NCI-H446 treated with DMSO at 0.1 percent for 48 hours (cell line): Measurements from ENCODE around the gene HES4.
"Not testable (repeated sequence)": the region's sequence is repeated elsewhere in the genome, so short reads cannot be mapped to it uniquely, and the experiment has no call there.

Experiments
- DNase-seq: peaks from one replicate; lab custom pipeline; 2025; lab: John Stamatoyannopoulos, UW

Gene HES4

GRCh38 chr1:1017397-1018320 is 17.8 kb upstream of the HES4 start:
- DNase-seq, result not testable (repeated sequence)

DNA sequence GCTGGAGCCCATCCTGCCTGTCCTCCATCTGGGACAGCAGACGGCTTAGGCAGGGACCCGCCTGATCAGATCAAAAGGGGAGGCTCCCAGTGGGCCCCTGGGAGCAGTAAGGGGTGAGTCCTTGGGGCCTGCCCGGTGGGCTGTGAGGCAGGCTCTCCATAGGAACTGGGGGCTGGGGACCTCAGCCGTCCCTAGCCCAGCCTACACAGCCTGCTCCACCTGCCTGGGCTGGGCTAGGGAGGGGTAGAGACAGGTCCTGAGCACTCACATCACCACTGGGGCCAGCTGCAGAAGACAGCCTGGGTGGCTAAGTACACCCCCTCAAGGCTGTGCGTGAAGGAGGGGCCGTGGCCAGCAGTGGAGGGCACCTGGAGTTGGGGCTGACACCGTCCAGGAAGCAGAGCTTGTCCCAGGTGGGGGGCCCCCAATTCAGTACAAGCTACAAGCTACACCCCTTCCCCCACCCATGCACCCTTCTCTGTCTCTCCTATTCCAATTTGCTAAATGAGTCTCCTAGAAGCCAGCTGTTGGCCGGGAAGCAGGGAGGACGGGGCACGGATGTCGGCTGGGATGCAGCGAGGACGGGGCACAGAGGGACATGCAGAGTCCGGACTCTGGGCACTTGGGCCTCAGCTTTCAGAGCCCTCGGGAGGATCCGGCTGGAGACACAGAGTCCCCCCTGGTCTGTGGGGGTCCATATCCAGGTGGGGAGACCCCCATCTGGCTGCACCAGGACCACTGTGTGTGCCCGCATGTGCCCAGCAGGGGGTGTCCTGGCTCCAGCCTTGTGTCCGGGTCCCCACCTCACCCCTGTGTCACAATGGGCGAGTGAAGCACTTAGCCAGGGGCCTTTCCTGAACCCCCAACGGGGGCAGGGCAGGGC is 15.1 kb upstream of the HES4 start:
- no peak for DNase-seq

DNA sequence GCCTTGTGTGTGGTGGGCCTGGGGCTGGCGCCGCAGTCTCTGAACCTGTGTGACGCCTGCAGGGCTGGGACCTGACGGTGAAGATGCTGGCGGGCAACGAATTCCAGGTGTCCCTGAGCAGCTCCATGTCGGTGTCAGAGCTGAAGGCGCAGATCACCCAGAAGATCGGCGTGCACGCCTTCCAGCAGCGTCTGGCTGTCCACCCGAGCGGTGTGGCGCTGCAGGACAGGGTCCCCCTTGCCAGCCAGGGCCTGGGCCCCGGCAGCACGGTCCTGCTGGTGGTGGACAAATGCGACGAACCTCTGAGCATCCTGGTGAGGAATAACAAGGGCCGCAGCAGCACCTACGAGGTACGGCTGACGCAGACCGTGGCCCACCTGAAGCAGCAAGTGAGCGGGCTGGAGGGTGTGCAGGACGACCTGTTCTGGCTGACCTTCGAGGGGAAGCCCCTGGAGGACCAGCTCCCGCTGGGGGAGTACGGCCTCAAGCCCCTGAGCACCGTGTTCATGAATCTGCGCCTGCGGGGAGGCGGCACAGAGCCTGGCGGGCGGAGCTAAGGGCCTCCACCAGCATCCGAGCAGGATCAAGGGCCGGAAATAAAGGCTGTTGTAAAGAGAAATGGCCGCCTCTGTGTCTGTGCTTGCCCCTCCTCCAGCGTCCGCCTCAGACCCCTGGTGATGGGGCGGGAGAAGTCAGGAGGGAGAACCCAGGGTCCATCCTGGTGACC is 14.2 kb upstream of the HES4 start:
- no peak for DNase-seq

DNA sequence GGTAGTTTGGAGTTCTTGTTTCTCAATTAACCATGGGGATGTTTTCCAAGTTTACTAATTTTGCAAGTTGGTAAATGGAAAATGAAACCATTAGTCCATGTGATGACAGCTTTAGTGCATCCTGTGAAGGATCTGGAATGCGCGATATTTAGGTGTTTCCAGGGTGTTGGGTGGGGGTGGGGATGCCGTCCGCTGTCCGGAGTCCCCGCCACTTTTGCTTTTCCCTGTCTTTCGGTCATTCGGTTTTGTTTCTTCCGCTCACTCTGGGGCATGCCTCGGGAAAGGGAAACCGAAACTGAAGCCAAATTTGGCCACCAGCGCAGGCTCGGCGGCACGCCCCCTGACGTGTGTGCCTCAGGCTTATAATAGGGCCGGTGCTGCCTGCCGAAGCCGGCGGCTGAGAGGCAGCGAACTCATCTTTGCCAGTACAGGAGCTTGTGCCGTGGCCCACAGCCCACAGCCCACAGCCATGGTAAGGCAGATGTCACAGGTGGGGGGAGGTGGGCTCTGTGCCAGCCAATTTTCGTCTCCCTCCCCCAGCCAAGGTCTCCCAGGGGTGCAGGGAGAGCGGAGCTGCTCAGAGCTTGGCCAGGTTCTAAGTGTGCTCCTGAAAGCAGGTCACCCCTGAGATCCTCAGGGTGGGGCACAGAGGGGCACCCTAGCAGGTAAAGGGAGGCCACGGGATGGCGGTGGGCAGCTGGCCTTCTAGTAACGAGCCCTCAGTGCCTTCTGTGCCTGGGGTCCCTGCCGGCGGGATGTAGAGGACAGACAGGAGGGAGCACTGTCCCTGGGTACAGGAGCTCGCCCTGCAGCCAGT is 13.4 kb upstream of the HES4 start, which contains the start of gene ISG15:
TSS of gene ISG15 (plus strand) at position 393 of the 817 bp plus-strand sequence. CDS start at position 470, 77 bp downstream.
- peak; percentile 11 for DNase-seq

DNA sequence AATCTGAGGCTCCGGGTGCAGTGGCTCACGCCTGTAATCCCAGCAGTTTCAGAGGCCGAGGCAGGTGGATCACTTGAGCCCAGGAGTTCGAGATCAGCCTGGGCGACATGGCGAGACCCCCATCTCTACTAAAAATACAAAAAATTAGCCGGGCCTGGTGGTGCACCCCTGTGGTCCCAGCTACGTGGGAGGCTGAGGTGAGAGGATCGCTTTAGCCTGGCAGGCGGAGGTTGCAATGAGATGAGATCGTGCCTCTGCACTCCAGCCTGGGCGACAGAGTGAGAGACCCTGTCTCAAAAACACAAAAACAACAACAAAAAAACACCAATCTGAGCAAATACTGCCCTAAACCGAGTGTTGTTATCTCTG is 12.8 kb upstream of the HES4 start:
- not testable (repeated sequence) for DNase-seq

GRCh38 chr1:1011396-1011949 is 11.6 kb upstream of the HES4 start:
- no peak for DNase-seq

DNA sequence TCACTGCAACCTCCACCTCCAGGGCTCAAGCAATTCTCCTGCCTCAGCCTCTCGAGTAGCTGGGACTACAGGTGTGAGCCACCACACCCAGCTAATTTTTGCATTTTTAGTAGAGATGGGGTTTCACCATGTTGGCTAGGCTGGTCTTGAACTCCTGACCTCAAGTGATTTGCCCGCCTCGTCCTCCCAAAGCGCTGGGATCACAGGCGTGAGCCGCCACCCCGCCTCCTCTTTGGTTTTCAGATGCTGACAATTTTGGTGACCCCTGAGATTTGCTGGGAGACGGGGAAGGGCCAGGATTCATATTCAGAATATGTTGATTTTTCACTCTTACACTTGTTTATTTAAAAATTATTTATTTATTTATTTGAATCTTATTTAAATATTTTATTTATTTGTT is 10.2 kb upstream of the HES4 start:
- not testable (repeated sequence) for DNase-seq

DNA sequence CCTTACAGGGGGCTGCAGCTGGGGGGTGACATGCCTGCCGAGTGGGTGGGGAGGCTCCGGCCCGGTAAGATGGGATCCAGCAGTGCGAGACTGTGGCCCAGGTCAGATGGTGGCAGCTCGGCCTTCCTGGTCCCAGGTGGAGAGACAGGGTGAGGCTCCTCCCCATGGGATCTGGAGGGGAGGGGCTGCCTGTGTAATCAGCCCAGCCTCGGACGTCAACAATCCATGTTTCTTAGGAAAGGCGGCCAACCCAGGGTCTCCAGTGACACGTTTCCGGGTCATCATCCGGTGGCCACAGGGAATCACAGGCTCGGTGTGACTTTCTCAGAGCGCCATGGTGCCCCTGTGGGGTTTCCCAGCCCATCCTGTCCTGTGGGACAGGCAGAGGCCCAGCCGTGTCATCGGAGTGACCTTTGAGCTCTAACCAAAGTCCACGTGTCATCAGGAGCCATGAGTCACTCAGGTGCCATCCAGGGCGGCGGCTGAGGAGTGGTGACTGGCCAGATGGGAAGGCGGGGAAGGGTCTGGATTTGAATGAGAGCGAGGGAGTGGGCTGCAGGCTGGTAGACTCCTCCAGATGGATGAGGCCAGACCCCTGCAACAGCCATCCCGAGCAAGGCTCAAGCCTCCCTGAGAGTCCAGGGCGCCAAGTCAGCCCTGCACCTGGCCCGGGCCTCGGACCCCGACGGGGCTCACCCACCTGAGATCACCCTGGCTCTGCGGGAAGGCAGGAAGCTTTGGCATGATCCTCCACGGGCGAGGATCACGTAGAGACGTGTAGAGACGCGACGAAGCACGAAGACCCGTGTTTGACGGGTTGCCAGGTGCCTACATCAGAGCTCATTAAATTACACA is 6.6 kb upstream of the HES4 start:
- no peak for DNase-seq

GRCh38 chr1:1005774-1006304 is 5.9 kb upstream of the HES4 start:
- no peak for DNase-seq

- no peak for DNase-seq
Measured at GRCh38 chr1:1004780-1005697, 5.1 kb upstream of the HES4 start.

DNA sequence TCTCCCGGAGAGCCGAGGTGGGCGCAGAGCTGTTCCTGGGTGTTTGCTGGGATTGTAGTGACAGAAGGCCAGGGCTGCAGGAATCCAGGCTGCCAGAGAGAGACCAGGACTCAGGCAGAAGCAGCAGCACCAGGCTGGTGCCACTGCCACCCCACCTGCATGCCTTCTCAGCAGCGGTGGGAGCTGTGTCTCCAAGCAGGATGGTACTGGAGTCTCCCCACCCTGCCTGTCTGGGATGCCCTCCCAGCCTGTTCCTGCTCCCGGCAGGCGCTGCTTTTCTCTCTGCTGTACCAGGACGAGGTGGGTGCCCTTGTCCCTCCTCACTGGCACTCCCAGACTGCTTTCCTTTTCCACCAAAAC is 4.5 kb upstream of the HES4 start:
- DNase-seq, result no peak

DNA sequence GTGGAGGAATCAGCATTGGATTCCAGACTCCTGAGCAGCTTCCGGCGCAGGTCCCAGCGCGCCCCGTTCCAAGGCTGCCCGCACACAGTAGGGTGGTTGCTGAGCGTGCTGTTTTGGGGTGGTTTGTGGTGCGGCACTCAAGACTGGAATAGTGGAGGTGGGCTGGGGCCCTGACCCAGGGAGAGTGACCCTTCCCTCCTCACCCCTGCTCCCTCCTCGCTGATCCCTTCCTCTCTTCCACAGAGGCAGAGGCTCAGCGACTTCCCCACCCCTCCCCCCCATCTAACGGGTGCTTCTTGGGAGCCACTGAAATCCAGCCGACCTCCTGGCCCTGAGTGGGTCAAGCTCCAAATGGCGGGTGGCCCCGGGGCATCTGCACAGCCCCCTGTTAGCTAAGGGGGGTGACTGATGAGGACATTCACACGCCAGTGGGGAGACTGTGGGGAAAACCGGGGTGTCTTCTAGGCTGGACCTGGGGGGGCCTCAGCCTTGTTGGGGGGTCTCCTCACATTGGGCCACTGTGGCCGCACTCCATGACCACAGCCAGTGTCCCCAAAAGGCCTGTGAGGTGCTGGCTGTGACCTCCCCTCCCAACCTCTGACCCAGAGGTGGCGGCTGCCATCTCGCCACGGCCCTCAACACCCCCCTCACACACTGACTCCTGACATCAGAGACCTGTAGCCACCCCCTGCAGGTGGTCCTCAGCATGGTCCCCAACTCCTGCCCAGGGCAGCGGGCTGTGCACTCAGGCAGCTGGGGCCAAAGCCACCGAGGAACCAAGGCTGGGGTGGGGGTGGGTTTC is 3.9 kb upstream of the HES4 start:
- no peak for DNase-seq

GRCh38 chr1:1001057-1001783 is 1.3 kb upstream of the HES4 start:
- no peak for DNase-seq

DNA sequence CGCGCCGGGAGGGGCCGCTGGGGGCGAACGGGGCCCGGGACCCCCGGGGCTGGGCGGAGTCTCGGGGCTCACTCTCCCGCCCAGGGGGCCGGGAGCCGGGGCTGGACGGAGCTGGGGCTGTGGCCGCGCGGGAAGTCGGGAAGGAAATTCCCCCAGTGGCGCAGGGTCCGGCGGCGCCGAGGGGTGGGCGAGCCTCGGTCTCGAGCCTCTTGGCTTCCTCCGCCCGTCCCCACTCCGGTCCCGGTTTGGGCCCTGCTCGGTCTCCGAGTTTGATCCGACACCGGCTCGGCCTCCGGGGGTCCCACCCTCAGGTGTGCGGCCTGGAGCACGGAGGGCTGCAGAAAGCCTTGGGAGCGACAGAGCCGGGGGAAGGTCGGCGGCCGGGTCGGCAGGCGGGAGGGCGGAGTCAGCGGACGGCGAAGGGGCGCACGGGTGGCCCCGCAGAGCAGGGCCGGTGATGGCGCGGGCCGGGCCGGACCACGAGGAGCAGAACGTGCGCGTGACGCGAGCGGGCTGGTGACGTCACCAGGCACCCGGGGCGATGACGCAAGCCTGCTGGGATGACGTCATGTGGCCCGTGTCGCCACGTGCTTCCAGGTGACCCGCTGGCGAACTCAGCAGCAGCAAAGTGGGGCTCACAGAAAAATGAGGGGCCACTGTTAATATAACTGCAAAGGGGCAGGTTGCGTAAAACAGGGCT is 610 bp upstream of the HES4 start:
- DNase-seq, result peak; percentile 77

DNA sequence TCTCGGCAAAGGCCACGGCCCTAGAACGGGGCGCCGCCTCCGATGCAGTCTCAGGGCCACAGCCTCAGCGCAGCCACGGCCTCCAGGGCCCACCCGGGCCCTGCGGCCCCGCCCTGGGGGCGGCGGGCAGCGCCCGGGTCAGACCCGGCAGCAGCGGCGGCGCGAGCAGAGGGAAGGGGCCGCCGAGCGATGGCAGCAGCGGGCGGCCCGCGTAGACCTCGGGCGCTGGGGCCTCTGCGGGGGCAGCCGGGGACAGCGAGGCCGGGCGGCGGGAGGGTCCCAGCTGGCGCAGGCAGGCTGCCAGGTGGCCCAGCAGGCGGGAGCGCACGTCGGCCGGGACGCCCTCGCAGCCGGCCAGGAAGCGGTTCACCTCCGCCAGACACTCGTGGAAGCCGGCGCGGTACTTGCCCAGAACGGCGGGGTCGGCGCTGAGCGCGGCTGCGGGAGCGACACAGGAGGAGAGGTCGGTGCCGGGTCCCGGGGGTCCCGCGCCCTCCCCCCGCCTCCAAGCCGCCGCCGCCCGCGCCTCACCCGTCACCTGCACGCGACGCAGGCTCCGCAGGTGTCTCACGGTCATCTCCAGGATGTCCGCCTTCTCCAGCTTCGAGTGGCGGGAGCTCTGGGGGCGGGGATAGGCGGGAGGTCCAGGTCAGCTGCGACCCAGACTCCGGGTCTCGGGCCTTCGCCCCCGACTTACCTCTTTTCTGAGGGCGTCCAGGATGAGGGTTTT is 737 bp downstream of the HES4 start:
- DNase-seq, result peak; percentile 25

DNA sequence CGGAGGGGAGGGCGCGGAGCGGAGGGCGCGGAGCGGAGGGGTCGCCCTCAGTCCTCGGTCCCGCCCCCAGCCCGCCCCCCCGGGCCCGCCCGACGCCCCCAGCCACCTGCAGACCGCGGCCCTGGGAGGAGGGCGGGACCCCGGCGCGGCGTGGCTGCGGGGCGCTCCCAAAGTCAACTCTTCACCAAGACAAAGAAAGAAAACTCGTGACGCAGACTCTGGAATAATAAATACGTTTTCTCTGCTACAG is 1.2 kb downstream of the HES4 start:
- no peak for DNase-seq
